ENCODE results near the gene PSMB5. TPM values are rescaled to one million over a fixed set of nuclear protein-coding genes. Genes with fewer than 3 reads are reported as not detected.

PSMB5 gene
- total and polyA plus RNA-seq, 2 of the 13 experiments (the other 11 are each of a cell fraction or from before 2014, with no cell fraction given), result 705 to 871 TPM

- TF ChIP-seq, protein P1, sequence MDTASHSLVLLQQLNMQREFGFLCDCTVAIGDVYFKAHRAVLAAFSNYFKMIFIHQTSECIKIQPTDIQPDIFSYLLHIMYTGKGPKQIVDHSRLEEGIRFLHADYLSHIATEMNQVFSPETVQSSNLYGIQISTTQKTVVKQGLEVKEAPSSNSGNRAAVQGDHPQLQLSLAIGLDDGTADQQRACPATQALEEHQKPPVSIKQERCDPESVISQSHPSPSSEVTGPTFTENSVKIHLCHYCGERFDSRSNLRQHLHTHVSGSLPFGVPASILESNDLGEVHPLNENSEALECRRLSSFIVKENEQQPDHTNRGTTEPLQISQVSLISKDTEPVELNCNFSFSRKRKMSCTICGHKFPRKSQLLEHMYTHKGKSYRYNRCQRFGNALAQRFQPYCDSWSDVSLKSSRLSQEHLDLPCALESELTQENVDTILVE (CRISPR knock-in tag; IDR thresholded peaks at IDR 0.05), result peak; percentile 30; the same call in 1 of the 2 replicates
- TF ChIP-seq ZNF33A (CRISPR knock-in tag; IDR thresholded peaks at IDR 0.05; ENCODE audit: borderline replicate concordance), result peak; percentile 78; the same call in 1 of the 2 replicates
- TF ChIP-seq ZBTB38 (CRISPR knock-in tag; IDR thresholded peaks at IDR 0.05), result peak; percentile 69; the same call in 1 of the 2 replicates
- peak; percentile 56 for TF ChIP-seq AGO1 (IDR thresholded peaks at IDR 0.05; ENCODE audit: low read depth, low read length, poor library complexity, severe bottlenecking)
- TF ChIP-seq, protein P2, sequence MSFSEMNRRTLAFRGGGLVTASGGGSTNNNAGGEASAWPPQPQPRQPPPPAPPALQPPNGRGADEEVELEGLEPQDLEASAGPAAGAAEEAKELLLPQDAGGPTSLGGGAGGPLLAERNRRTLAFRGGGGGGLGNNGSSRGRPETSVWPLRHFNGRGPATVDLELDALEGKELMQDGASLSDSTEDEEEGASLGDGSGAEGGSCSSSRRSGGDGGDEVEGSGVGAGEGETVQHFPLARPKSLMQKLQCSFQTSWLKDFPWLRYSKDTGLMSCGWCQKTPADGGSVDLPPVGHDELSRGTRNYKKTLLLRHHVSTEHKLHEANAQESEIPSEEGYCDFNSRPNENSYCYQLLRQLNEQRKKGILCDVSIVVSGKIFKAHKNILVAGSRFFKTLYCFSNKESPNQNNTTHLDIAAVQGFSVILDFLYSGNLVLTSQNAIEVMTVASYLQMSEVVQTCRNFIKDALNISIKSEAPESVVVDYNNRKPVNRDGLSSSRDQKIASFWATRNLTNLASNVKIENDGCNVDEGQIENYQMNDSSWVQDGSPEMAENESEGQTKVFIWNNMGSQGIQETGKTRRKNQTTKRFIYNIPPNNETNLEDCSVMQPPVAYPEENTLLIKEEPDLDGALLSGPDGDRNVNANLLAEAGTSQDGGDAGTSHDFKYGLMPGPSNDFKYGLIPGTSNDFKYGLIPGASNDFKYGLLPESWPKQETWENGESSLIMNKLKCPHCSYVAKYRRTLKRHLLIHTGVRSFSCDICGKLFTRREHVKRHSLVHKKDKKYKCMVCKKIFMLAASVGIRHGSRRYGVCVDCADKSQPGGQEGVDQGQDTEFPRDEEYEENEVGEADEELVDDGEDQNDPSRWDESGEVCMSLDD (CRISPR knock-in tag; IDR thresholded peaks at IDR 0.05; ENCODE audit: borderline replicate concordance), result no peak
- TF ChIP-seq ZBTB42 (CRISPR knock-in tag; IDR thresholded peaks at IDR 0.05), result 0 out of 2 replicates have a peak, but pooled peaks have one; percentile 54
- TF ChIP-seq ZFP41 (CRISPR knock-in tag; IDR thresholded peaks at IDR 0.05; ENCODE audit: borderline replicate concordance), result 0 out of 2 replicates have a peak, but pooled peaks have one; percentile 22
- TF ChIP-seq, protein P3, sequence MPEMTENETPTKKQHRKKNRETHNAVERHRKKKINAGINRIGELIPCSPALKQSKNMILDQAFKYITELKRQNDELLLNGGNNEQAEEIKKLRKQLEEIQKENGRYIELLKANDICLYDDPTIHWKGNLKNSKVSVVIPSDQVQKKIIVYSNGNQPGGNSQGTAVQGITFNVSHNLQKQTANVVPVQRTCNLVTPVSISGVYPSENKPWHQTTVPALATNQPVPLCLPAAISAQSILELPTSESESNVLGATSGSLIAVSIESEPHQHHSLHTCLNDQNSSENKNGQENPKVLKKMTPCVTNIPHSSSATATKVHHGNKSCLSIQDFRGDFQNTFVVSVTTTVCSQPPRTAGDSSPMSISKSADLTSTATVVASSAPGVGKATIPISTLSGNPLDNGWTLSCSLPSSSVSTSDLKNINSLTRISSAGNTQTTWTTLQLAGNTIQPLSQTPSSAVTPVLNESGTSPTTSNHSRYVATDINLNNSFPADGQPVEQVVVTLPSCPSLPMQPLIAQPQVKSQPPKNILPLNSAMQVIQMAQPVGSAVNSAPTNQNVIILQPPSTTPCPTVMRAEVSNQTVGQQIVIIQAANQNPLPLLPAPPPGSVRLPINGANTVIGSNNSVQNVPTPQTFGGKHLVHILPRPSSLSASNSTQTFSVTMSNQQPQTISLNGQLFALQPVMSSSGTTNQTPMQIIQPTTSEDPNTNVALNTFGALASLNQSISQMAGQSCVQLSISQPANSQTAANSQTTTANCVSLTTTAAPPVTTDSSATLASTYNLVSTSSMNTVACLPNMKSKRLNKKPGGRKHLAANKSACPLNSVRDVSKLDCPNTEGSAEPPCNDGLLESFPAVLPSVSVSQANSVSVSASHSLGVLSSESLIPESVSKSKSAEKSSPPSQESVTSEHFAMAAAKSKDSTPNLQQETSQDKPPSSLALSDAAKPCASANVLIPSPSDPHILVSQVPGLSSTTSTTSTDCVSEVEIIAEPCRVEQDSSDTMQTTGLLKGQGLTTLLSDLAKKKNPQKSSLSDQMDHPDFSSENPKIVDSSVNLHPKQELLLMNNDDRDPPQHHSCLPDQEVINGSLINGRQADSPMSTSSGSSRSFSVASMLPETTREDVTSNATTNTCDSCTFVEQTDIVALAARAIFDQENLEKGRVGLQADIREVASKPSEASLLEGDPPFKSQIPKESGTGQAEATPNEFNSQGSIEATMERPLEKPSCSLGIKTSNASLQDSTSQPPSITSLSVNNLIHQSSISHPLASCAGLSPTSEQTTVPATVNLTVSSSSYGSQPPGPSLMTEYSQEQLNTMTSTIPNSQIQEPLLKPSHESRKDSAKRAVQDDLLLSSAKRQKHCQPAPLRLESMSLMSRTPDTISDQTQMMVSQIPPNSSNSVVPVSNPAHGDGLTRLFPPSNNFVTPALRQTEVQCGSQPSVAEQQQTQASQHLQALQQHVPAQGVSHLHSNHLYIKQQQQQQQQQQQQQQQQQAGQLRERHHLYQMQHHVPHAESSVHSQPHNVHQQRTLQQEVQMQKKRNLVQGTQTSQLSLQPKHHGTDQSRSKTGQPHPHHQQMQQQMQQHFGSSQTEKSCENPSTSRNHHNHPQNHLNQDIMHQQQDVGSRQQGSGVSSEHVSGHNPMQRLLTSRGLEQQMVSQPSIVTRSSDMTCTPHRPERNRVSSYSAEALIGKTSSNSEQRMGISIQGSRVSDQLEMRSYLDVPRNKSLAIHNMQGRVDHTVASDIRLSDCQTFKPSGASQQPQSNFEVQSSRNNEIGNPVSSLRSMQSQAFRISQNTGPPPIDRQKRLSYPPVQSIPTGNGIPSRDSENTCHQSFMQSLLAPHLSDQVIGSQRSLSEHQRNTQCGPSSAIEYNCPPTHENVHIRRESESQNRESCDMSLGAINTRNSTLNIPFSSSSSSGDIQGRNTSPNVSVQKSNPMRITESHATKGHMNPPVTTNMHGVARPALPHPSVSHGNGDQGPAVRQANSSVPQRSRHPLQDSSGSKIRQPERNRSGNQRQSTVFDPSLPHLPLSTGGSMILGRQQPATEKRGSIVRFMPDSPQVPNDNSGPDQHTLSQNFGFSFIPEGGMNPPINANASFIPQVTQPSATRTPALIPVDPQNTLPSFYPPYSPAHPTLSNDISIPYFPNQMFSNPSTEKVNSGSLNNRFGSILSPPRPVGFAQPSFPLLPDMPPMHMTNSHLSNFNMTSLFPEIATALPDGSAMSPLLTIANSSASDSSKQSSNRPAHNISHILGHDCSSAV (CRISPR knock-in tag; IDR thresholded peaks at IDR 0.05; ENCODE audit: borderline replicate concordance), result no peak
- TF ChIP-seq, protein P4, sequence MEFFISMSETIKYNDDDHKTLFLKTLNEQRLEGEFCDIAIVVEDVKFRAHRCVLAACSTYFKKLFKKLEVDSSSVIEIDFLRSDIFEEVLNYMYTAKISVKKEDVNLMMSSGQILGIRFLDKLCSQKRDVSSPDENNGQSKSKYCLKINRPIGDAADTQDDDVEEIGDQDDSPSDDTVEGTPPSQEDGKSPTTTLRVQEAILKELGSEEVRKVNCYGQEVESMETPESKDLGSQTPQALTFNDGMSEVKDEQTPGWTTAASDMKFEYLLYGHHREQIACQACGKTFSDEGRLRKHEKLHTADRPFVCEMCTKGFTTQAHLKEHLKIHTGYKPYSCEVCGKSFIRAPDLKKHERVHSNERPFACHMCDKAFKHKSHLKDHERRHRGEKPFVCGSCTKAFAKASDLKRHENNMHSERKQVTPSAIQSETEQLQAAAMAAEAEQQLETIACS (CRISPR knock-in tag; IDR thresholded peaks at IDR 0.05), result no peak; the same call in 1 of the 2 replicates
- TF ChIP-seq REPIN1 (CRISPR knock-in tag; IDR thresholded peaks at IDR 0.05; ENCODE audit: borderline replicate concordance, low read depth), result peak; percentile 34; the same call in 1 of the 2 replicates
- TF ChIP-seq MED8 (CRISPR knock-in tag; IDR thresholded peaks at IDR 0.05; ENCODE audit: insufficient replicate concordance), result peak; percentile 19
- TF ChIP-seq HOXA3 (CRISPR knock-in tag; IDR thresholded peaks at IDR 0.05), result peak; percentile 90
- peak; percentile 64; the same call in 1 of the 2 replicates for TF ChIP-seq CENPT (CRISPR knock-in tag; IDR thresholded peaks at IDR 0.05; ENCODE audit: low read depth)
- peak; percentile 71 for TF ChIP-seq ZMYM4 (CRISPR knock-in tag; IDR thresholded peaks at IDR 0.05)
Observed at GRCh38 chr14:23009939-23010726, 24.6 kb downstream of the PSMB5 start, which contains the start of gene C14orf93 (continued).
